Measurements from ENCODE around the gene FUBP1. TPM values are rescaled to one million over a fixed set of nuclear protein-coding genes. Genes with fewer than 3 reads are reported as not detected.
"Not testable (repeated sequence)": the region's sequence is repeated elsewhere in the genome, so short reads cannot be mapped to it uniquely, and the experiment has no call there.

The FUBP1 gene
- polyA plus RNA-seq, 1 donor = 224 TPM

GRCh38 chr1:77989744-77990143 lies 10.9 kb upstream of the FUBP1 start:
- peaks cover 6% of the 10 kb centered on the region for H3K4me1 ChIP-seq (ENCODE audit: control insufficient read depth, insufficient read depth, low read length)
- no peak overlapping the region for H3K27ac ChIP-seq (ENCODE audit: low read length)
- DNase-seq = no peak
- no peaks in the 10 kb centered on the region for H3K27me3 ChIP-seq (ENCODE audit: control insufficient read depth, insufficient read depth, low read length)
- no peak overlapping the region for H3K4me3 ChIP-seq (ENCODE audit: low read length)
- 100% methylated on average over 2 of the region's 2 CpGs for WGBS (ENCODE audit: insufficient coverage, low lambda C conversion rate)
- no peaks in the 10 kb centered on the region for H3K9me3 ChIP-seq (ENCODE audit: control insufficient read depth, low read depth, low read length)
- H3K36me3 ChIP-seq (ENCODE audit: control insufficient read depth, insufficient read depth, low read length) = no peaks in the 10 kb centered on the region

- DNase-seq = no peak
- no peaks in the 10 kb centered on the region for H3K27me3 ChIP-seq (ENCODE audit: control insufficient read depth, insufficient read depth, low read length)
- no peaks in the 10 kb centered on the region for H3K9me3 ChIP-seq (ENCODE audit: control insufficient read depth, low read depth, low read length)
- no peaks in the 10 kb centered on the region for H3K36me3 ChIP-seq (ENCODE audit: control insufficient read depth, insufficient read depth, low read length)
- H3K4me1 ChIP-seq (ENCODE audit: control insufficient read depth, insufficient read depth, low read length) = peaks cover 13% of the 10 kb centered on the region
- no peak overlapping the region for H3K4me3 ChIP-seq (ENCODE audit: low read length)
- H3K27ac ChIP-seq (ENCODE audit: low read length) = no peak overlapping the region
- WGBS (ENCODE audit: insufficient coverage, low lambda C conversion rate) = no CpG with 5 or more reads among the region's 2 CpGs
Observed at GRCh38 chr1:77987919-77988318, 9.0 kb upstream of the FUBP1 start.

- Histone ChIP-seq H3K27me3 (ENCODE audit: control insufficient read depth, insufficient read depth, low read length) (no peaks in the 10 kb centered on the region), H3K9me3 (ENCODE audit: control insufficient read depth, low read depth, low read length) (no peaks in the 10 kb centered on the region), H3K27ac (ENCODE audit: low read length) (no peak overlapping the region), H3K4me1 (ENCODE audit: control insufficient read depth, insufficient read depth, low read length) (peaks cover 9% of the 10 kb centered on the region), H3K36me3 (ENCODE audit: control insufficient read depth, insufficient read depth, low read length) (no peaks in the 10 kb centered on the region), H3K4me3 (ENCODE audit: low read length) (no peak overlapping the region)
- DNase-seq = peak in 1 of 2 donors; percentile 19
Observed at GRCh38 chr1:77986810-77987209, 7.9 kb upstream of the FUBP1 start.

- H3K27ac ChIP-seq (ENCODE audit: low read length) = no peak overlapping the region
- H3K4me1 ChIP-seq (ENCODE audit: control insufficient read depth, insufficient read depth, low read length) = peaks cover 9% of the 10 kb centered on the region
- no peaks in the 10 kb centered on the region for H3K9me3 ChIP-seq (ENCODE audit: control insufficient read depth, low read depth, low read length)
- H3K4me3 ChIP-seq (ENCODE audit: low read length) = no peak overlapping the region
- no peak for DNase-seq
- no peaks in the 10 kb centered on the region for H3K27me3 ChIP-seq (ENCODE audit: control insufficient read depth, insufficient read depth, low read length)
- no peaks in the 10 kb centered on the region for H3K36me3 ChIP-seq (ENCODE audit: control insufficient read depth, insufficient read depth, low read length)
- WGBS (ENCODE audit: insufficient coverage, low lambda C conversion rate) = no CpG with 5 or more reads among the region's 4 CpGs
Observed at GRCh38 chr1:77984629-77985028, 5.8 kb upstream of the FUBP1 start.

GRCh38 chr1:77983997-77984355 lies 5.1 kb upstream of the FUBP1 start:
- Histone ChIP-seq H3K9me3 (ENCODE audit: control insufficient read depth, low read depth, low read length) (no peaks in the 10 kb centered on the region), H3K36me3 (ENCODE audit: control insufficient read depth, insufficient read depth, low read length) (no peaks in the 10 kb centered on the region), H3K4me3 (ENCODE audit: low read length) (no peak overlapping the region), H3K27ac (ENCODE audit: low read length) (peak overlapping the region; percentile 84), H3K27me3 (ENCODE audit: control insufficient read depth, insufficient read depth, low read length) (no peaks in the 10 kb centered on the region), H3K4me1 (ENCODE audit: control insufficient read depth, insufficient read depth, low read length) (peaks cover 9% of the 10 kb centered on the region)
- DNase-seq = no peak

GRCh38 chr1:77983352-77983996 lies 4.6 kb upstream of the FUBP1 start:
- WGBS (ENCODE audit: insufficient coverage, low lambda C conversion rate) = no CpG with 5 or more reads among the region's 8 CpGs
- not testable (repeated sequence) for H3K36me3 ChIP-seq (ENCODE audit: control insufficient read depth, insufficient read depth, low read length); H3K27me3 ChIP-seq (ENCODE audit: control insufficient read depth, insufficient read depth, low read length); H3K4me3 ChIP-seq (ENCODE audit: low read length); H3K4me1 ChIP-seq (ENCODE audit: control insufficient read depth, insufficient read depth, low read length); H3K9me3 ChIP-seq (ENCODE audit: control insufficient read depth, low read depth, low read length)
- H3K27ac ChIP-seq (ENCODE audit: low read length) = peak overlapping the region; percentile 84
- DNase-seq = peak in 1 of 2 donors; percentile 40

GRCh38 chr1:77978293-77978968 lies 441 bp downstream of the FUBP1 start:
- H3K27ac ChIP-seq (ENCODE audit: low read length) = peak overlapping the region; percentile 99
- peaks cover 7% of the 10 kb centered on the region for H3K36me3 ChIP-seq (ENCODE audit: control insufficient read depth, insufficient read depth, low read length)
- peaks cover 10% of the 10 kb centered on the region for H3K4me1 ChIP-seq (ENCODE audit: control insufficient read depth, insufficient read depth, low read length)
- DNase-seq = peak; percentile 86 to 91
- H3K9me3 ChIP-seq (ENCODE audit: control insufficient read depth, low read depth, low read length) = no peaks in the 10 kb centered on the region
- H3K4me3 ChIP-seq (ENCODE audit: low read length) = peak overlapping the region; percentile 75
- WGBS (ENCODE audit: insufficient coverage, low lambda C conversion rate) = no CpG with 5 or more reads among the region's 34 CpGs
- H3K27me3 ChIP-seq (ENCODE audit: control insufficient read depth, insufficient read depth, low read length) = no peaks in the 10 kb centered on the region

GRCh38 chr1:77977989-77978292 lies 931 bp downstream of the FUBP1 start:
- DNase-seq = no peak
- H3K27ac ChIP-seq (ENCODE audit: low read length) = peak overlapping the region; percentile 99
- WGBS (ENCODE audit: insufficient coverage, low lambda C conversion rate) = no CpG with 5 or more reads among the region's 5 CpGs
- H3K4me3 ChIP-seq (ENCODE audit: low read length) = peak overlapping the region; percentile 75
- no peaks in the 10 kb centered on the region for H3K9me3 ChIP-seq (ENCODE audit: control insufficient read depth, low read depth, low read length)
- no peaks in the 10 kb centered on the region for H3K27me3 ChIP-seq (ENCODE audit: control insufficient read depth, insufficient read depth, low read length)
- H3K36me3 ChIP-seq (ENCODE audit: control insufficient read depth, insufficient read depth, low read length) = peaks cover 7% of the 10 kb centered on the region
- peaks cover 10% of the 10 kb centered on the region for H3K4me1 ChIP-seq (ENCODE audit: control insufficient read depth, insufficient read depth, low read length)

- 49% methylated on average over 4 of the region's 13 CpGs for WGBS (ENCODE audit: insufficient coverage, low lambda C conversion rate)
- DNase-seq = peak in 1 of 2 donors; percentile 22
- peak overlapping the region; percentile 40 for H3K27ac ChIP-seq (ENCODE audit: low read length)
Observed at GRCh38 chr1:77976433-77977076, 2.3 kb downstream of the FUBP1 start.

GRCh38 chr1:77975907-77976306 lies 3.0 kb downstream of the FUBP1 start:
- Histone ChIP-seq H3K4me3 (ENCODE audit: low read length) (peak overlapping the region; percentile 75), H3K9me3 (ENCODE audit: control insufficient read depth, low read depth, low read length) (no peaks in the 10 kb centered on the region), H3K27ac (ENCODE audit: low read length) (no peak overlapping the region), H3K4me1 (ENCODE audit: control insufficient read depth, insufficient read depth, low read length) (peaks cover 10% of the 10 kb centered on the region), H3K36me3 (ENCODE audit: control insufficient read depth, insufficient read depth, low read length) (peaks cover 15% of the 10 kb centered on the region), H3K27me3 (ENCODE audit: control insufficient read depth, insufficient read depth, low read length) (no peaks in the 10 kb centered on the region)
- WGBS (ENCODE audit: insufficient coverage, low lambda C conversion rate) = 22% methylated on average over 1 of the region's 2 CpGs
- DNase-seq = peak in 1 of 2 donors; percentile 12

More at GRCh38 chr1:77976433-77977076, 2.3 kb downstream of the FUBP1 start:
- Histone ChIP-seq H3K4me1 (ENCODE audit: control insufficient read depth, insufficient read depth, low read length) (peaks cover 10% of the 10 kb centered on the region), H3K4me3 (ENCODE audit: low read length) (peak overlapping the region; percentile 75), H3K36me3 (ENCODE audit: control insufficient read depth, insufficient read depth, low read length) (peaks cover 12% of the 10 kb centered on the region), H3K9me3 (ENCODE audit: control insufficient read depth, low read depth, low read length) (no peaks in the 10 kb centered on the region), H3K27me3 (ENCODE audit: control insufficient read depth, insufficient read depth, low read length) (no peaks in the 10 kb centered on the region)

Data from large intestine (tissue), 3 donors.